ENCODE results near the gene OXLD1. TPM values are rescaled to one million over a fixed set of nuclear protein-coding genes. Genes with fewer than 3 reads are reported as not detected.

OXLD1 gene
- total RNA-seq, 4 donors from 2014 or later, result 3.2 to 56.1 (median 20.3) TPM

- Histone ChIP-seq H3K27me3 (no peaks in the 10 kb centered on the region), H3K36me3 (no peaks in the 10 kb centered on the region), H3K27ac (no peak overlapping the region), H3K4me3 (no peak overlapping the region), H3K4me1 (no peaks in the 10 kb centered on the region), H3K9me3 (no peaks in the 10 kb centered on the region)
- no peak for TF ChIP-seq CTCF (IDR thresholded peaks at IDR 0.05)
- no peak for TF ChIP-seq POLR2A (IDR thresholded peaks at IDR 0.05)
- intact Hi-C loops (cut with DNase I; ENCODE audit: low total_unique reads), result no loop called here
- no peak for DNase-seq
These were observed 49.5 kb downstream of the OXLD1 start for GRCh38 chr17:81616877-81617276.

GRCh38 chr17:81615401-81615930, 50.9 kb downstream of the OXLD1 start:
- no peak for DNase-seq
- no peaks in the 10 kb centered on the region for H3K36me3 ChIP-seq
- H3K27me3 ChIP-seq, result no peaks in the 10 kb centered on the region
- H3K27ac ChIP-seq, result no peak overlapping the region
- no peaks in the 10 kb centered on the region for H3K9me3 ChIP-seq
- TF ChIP-seq POLR2A (IDR thresholded peaks at IDR 0.05) (no peak), CTCF (IDR thresholded peaks at IDR 0.05) (no peak)
- H3K4me1 ChIP-seq, result no peaks in the 10 kb centered on the region
- intact Hi-C loops (cut with DNase I; ENCODE audit: low total_unique reads), result no loop called here
- H3K4me3 ChIP-seq, result no peak overlapping the region

Small RNAs within 50 kb of the gene (microRNA-seq; reads per million reads assigned to microRNA genes)
- gene MIR6786 (ENCODE audit: borderline microRNAs expressed, borderline replicate concordance), result not detected

Small RNAs within 50 kb of the gene (small RNA-seq; reads per million reads assigned to genes)
- not detected for gene MIR6786

Other genes starting within 250 kb of the OXLD1 start
- gene ACTG1, start 153.8 kb downstream of the OXLD1 start, total RNA-seq, result 1,000 to 10,000 TPM; 1,023 to 5,472 (median 2,159) TPM
- gene FSCN2, start 138.2 kb downstream of the OXLD1 start, total RNA-seq, result 1 to 10 TPM in 2 of 4 donors, not detected in 2; 5.0 to 7.4 TPM
- gene FAAP100, start 114.3 kb downstream of the OXLD1 start, total RNA-seq, result 10 to 100 TPM in 2 of 4 donors, 1 to 10 TPM in 2; 3.5 to 31.2 (median 17.3) TPM
- 10 to 100 TPM; 14.6 to 86.3 (median 30.9) TPM for gene NPLOC4, start 29.5 kb downstream of the OXLD1 start, total RNA-seq
- gene TSPAN10, start 29.4 kb downstream of the OXLD1 start, total RNA-seq, result 1 to 10 TPM in 1 of 4 donors, under 1 TPM in 1, not detected in 2; 0.21 to 3.0 TPM
- 1 to 10 TPM in 1 of 4 donors, not detected in 3; 2.1 TPM for gene PDE6G, start 10.1 kb downstream of the OXLD1 start, total RNA-seq
- gene CCDC137, start 132 bp upstream of the OXLD1 start, total RNA-seq, result 10 to 100 TPM in 1 of 4 donors, 1 to 10 TPM in 2, under 1 TPM in 1; 0.77 to 12.3 (median 3.9) TPM
- gene ARL16, start 17.2 kb upstream of the OXLD1 start, total RNA-seq, result 10 to 100 TPM in 3 of 4 donors, 1 to 10 TPM in 1; 4.4 to 36.9 (median 27.0) TPM
- 100 to 1,000 TPM in 1 of 4 donors, 10 to 100 TPM in 3; 21.0 to 121 (median 72.5) TPM for gene HGS, start 17.4 kb upstream of the OXLD1 start, total RNA-seq
- 10 to 100 TPM in 2 of 4 donors, 1 to 10 TPM in 1, under 1 TPM in 1; 0.77 to 72.9 (median 19.5) TPM for gene MRPL12, start 36.8 kb upstream of the OXLD1 start, total RNA-seq
- gene SLC25A10, start 45.7 kb upstream of the OXLD1 start, total RNA-seq, result 10 to 100 TPM in 1 of 4 donors, 1 to 10 TPM in 2, not detected in 1; 5.6 to 11.3 (median 7.6) TPM
- not detected for gene GCGR, start 137.5 kb upstream of the OXLD1 start, total RNA-seq
- gene MCRIP1, start 166.7 kb upstream of the OXLD1 start, total RNA-seq, result 10 to 100 TPM; 30.5 to 92.6 (median 61.3) TPM
- gene PPP1R27, start 168.4 kb upstream of the OXLD1 start, total RNA-seq, result 1 to 10 TPM in 1 of 4 donors, not detected in 3; 1.6 TPM
- gene P4HB, start 193.9 kb upstream of the OXLD1 start, total RNA-seq, result 100 to 1,000 TPM; 199 to 504 (median 304) TPM
- 100 to 1,000 TPM in 1 of 4 donors, 10 to 100 TPM in 3; 31.2 to 350 (median 55.1) TPM for gene ARHGDIA, start 204.7 kb upstream of the OXLD1 start, total RNA-seq
- gene ALYREF, start 225.0 kb upstream of the OXLD1 start, total RNA-seq, result 10 to 100 TPM in 3 of 4 donors, 1 to 10 TPM in 1; 3.2 to 82.1 (median 34.5) TPM
- 10 to 100 TPM; 45.9 to 72.6 (median 61.5) TPM for gene ANAPC11, start 225.1 kb upstream of the OXLD1 start, total RNA-seq
- 1 to 10 TPM in 2 of 4 donors, not detected in 2; 2.0 to 2.1 TPM for gene NPB, start 235.6 kb upstream of the OXLD1 start, total RNA-seq
- 10 to 100 TPM in 3 of 4 donors, 1 to 10 TPM in 1; 4.1 to 27.7 (median 18.8) TPM for gene PCYT2, start 244.8 kb upstream of the OXLD1 start, total RNA-seq

All from uterus (tissue), 4 donors.